GM19328 (cell line): ENCODE results near the gene FFAR2.
"Not testable (repeated sequence)": the region's sequence is repeated elsewhere in the genome, so short reads cannot be mapped to it uniquely, and the experiment has no call there.

Experiments used
- ATAC-seq: cut with Tn5 transposase; IDR thresholded peaks from one replicate; pipeline ENCODE4 v1.9.1; 2021; ENCODE audit warnings: mild to moderate bottlenecking, moderate library complexity; ENCODE audit not compliant: unreplicated experiment

The FFAR2 gene

DNA sequence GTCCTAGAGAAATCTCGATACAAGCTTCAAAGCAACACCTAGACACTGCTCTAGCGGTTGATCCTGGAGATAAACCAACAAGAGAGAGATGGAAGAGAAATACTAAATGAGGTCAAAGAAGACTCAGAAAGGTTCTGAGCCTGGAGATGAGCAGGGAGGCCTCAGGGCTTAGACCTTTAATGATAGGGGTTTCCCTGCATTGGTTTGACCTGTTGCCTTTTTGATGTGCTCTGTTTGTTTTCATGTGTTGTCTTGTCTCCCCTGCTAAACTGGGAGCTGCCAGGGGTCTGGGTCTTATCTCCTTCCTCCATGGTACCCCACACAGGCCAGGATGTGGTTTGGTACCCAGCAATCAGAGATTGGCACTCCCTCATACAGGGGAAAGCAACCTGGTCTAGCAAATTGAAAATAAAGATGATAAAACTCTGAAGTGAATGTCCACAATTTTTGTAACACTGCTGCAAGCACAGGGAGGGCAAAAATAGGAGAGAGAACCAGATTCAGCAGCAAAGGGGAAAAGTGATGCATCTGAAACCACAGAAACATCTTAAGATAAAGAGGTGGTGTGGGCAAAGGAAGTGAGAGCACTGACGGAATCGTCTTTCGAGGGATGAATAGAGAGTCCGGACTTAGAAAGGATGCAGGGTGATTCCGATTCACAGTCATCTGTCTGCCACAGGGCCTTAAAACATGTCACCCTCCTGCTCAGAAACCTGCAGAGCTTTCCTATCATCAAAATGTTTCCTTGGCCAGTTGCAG lies 3.5 kb downstream of the FFAR2 start:
- ATAC-seq, result no peak

DNA sequence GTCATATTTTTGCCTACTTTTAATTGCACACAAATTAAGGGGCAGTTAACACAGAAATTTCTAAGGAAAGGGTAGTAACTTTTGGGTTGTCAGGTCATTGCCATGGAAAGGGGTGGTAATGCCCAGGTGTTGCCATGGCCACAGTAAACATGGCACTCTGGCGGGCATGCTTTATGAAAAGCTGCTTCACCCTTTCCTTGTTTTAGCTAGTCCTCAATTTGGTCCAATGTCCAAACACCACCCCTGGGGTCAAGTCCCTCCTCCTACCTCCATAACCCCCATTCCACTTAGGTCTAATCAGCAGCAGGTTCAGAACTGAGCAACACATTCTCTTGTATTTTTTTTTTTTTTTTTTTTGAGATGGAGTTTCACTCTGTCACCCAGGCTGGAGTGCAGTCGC lies 6.6 kb downstream of the FFAR2 start:
- no peak for ATAC-seq

DNA sequence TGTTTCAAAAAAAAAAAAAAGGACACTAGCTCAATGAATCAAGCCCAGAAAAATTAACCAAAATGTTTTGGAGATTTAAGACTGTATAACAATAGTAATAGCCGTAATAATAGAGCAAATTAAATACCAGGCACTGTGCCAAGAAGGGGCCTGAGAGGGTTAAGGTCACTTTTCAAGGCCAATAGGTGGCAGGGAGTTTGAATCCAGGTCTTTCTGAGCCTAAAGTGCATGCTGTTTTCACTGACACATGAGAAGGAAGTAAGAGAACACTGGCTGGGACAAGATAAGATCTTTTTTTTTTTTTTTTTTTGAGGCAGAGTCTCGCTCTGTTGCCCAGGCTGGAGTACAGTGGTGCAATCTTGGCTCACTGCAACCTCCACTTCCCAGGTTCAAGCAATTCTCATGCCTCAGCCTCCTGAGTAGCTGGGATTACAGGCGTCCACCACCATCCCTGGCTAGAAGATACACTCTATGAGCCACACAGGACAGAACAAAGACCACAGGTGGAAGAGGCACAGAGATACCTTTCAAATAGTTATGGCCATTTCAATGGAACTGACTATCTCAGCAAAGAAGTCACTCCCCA lies 7.7 kb downstream of the FFAR2 start:
- ATAC-seq, result no peak

DNA sequence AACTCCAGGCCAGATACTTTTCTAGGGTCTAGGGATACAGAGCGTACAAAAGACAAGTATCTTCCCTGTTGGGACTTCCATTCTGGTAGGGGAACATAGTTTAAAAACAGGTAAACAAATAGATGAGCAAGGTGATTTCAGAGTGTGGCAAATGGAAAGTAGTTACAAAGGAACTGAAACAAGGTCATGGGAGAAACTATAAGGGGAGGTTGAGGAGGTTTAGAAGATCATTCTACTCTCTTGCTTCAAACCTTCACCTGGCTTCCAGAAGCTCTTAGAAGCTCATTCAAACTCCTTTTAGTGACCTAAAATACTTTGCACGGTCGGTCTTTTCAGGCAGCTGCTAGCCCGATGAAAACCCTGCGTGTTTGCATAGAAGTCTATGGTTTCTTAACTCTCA lies 9.1 kb downstream of the FFAR2 start:
- ATAC-seq, result no peak

DNA sequence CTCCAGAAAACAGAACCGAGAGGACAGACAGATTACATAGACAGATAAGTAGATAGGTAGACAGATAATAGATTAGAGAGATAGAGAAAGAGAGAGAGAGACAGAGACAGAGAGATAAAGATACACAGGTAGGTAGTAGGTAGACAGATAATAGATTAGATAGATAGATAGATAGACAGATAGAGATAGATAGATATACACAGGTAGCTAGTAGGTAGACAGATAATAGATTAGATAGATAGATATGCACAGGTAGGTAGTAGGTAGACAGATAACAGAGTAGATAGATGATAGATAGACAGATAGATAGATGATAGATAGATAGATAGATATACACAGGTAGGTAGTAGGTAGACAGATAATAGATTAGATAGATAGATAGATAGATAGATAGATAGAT lies 10.1 kb downstream of the FFAR2 start:
- no peak for ATAC-seq

DNA sequence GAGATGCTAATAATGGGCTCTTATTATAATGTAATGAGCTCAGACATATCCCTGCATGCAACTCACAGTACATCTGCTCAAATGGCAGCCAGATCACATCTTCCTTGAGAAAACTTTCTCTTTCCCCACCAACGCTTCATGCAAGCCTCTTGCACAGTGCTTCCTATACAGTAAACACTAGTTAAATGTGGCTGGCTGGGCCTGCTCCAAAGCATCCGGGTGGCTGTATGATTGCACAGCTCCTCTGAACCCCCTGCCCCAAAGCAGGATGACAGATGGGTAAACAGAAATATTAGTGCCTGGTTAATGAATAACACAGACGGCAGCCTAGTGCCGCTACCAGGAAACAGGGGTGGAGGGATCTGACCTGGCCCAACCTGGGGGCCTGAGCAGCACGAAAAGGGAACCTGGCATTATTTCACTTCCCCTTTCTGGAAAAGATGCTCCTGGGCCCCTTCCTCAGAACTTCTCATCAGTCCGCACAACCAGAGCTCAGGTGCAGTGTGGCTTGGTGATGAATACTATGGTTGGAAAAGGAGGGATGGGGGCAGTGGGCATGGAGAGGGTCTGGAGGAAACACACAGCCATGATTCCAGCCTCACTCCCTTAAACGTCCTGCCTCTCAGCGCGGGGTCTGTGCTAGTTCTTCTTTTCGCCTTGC lies 10.8 kb downstream of the FFAR2 start:
- ATAC-seq, result no peak

DNA sequence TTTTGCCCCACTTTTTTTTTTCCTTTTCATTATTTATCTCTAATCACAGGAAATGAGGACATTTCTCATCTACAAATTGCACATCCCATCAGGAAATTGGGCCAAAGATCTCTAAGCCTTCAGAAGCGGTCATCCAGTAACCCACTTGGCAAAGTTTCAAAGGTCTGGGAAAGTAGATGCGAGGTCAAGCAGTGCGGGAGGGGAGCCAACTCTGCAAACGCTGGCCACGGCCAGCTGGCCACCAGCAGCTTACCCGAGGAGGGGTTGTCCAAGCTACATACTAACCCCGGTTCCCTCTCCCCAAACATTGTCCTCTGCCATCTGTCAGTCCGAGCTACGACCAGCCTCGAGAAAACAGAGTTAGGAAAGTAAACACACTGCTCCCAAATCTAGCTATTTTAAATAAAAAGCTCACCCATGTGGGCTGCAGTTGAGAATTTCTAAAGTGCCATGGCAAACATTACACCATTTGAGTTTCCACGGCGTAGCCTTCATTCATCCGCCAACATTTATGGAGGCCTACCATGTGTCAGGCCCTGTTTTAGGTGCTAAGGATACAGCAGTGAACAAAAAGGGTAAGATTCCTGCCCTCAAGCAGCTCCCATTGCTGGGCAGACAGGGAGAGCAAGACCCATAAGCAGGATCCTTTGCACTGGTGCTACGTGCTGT lies 11.5 kb downstream of the FFAR2 start:
- no peak for ATAC-seq

DNA sequence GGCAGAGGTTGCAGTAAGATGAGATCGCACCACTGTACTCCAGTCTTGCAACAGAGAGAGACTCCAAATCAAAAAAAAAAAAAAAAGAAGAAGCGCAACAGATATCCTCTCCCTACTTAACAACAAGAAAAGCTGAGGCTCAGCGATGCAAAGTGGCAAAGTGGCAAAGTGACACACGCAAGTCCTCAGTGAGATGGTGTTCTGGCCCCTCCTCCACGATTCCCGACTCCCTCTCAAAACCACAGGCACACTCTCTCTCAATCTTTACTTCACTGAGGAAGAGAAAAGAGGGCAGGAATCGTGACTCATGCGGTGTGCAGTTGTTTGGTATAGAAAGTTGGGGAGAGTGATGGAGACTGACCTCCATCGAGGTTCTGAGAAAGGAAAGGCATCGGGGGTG lies 12.6 kb downstream of the FFAR2 start:
- ATAC-seq, result no peak

DNA sequence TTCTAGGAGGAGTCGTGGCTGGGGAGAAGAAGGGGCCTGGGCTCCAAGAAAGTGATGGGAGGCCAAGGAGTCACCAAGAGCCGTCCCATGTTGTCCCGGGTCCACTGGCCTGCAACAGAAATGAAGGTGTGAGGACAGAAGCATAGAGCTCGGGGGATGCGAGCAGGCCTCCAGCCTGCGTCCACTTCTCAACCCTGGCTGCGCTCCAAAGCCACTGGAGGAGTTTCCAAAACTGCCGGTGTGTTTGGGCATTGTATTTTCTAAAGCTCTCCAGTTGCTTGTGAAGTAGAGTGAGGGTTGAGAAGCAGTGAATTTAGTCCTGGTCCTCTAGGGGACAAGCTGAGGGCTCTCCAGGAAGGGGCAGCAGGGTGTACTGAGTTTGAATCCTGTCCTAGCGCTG lies 13.0 kb downstream of the FFAR2 start:
- no peak for ATAC-seq

DNA sequence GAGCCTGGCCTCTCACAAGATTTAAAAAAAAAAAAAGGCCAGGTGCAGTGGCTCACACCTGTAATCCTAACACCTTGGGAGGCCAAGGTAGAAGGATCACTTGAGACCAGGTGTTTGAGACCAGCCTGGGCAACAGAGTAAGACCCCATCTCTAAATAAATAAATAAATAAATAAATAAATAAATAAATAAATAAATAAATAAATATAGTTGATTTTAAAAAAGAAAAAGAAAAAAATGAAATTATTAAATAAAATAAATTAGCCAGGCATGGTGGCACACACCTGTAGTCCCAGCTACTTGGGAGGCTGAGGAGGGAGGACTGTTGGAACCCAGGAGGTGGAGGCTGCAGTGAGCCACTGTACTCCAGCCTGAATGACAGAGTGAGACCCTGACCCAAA lies 13.7 kb downstream of the FFAR2 start:
- ATAC-seq, result not testable (repeated sequence)

DNA sequence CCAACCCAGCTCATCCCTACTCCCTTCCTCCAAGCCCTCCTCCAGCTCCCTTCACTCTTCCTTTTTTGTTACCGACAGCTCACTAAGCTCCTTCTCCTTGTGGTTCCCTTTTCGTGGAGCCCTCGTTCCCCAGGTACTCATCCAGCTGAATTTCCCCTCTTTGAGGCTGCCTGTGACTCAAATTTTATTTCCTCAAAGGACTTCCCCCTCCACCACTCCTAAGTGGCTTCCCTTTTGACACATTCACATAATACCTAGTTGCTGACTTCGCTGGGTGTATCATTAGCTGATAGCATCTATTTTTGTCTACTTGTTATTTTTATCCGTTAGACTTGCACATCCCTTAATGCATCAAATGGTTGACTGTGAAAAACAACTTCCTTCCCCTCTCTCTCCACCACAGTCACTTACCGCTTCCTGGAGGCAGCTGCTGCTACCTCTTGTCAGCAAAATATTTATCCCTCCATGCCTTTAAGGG lies 14.5 kb downstream of the FFAR2 start:
- no peak for ATAC-seq

DNA sequence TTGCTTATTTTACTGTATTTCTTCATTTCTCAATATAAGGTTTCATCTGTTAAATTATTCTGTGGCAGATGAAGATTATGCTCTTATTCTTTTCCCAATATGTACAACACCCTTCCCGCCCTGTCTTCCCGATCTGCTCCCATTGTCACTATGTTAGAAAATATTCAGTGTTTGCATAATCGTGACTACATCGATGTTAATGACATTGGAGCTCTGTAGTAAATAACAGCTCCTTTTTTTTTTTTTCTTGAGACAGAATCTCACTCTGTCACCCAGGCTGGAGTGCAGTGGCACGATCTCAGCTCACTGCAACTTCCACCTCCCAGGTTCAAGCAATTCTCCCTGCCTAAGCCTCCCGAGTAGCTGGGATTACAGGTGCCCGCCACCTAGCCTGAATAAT lies 14.9 kb downstream of the FFAR2 start:
- ATAC-seq, result not testable (repeated sequence)

DNA sequence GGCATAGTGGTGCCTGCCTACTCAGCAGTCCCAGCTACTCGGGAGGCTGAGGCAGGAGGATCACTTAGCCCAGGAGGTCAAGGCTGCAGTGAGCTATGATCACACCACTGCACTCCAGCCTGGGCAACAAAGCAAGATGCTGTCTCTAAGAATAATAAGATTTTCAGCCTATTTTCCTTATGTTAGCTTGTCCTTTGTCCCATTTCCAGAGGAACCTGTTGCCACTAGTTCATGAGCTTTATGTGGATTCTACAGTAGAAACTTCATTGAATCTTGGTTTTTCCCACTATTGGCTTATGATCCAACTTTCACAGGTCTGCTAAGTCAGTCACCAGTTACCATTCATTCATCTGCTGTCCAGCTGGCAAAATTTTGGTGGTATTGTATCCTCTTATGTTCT lies 18.2 kb downstream of the FFAR2 start:
- ATAC-seq, result no peak

DNA sequence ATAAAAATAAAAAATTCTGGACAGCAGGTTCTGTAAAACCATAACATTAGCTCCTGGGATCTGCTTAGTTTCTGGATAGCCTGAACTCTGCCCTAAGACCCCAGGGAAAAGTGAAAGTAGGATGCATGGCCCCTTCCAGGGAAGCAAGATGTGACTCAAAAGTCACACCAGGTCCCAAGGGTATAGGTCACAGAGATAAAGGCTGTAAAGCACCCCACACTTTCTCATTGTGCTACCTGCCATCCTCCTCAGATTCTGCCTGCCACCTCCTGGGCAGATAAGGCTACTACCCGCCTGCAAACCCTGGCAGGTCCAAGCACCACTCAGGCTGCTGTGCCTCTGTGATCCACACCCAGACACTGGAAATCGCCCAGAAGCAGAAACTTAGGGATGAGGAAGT lies 20.6 kb downstream of the FFAR2 start:
- ATAC-seq, result no peak

DNA sequence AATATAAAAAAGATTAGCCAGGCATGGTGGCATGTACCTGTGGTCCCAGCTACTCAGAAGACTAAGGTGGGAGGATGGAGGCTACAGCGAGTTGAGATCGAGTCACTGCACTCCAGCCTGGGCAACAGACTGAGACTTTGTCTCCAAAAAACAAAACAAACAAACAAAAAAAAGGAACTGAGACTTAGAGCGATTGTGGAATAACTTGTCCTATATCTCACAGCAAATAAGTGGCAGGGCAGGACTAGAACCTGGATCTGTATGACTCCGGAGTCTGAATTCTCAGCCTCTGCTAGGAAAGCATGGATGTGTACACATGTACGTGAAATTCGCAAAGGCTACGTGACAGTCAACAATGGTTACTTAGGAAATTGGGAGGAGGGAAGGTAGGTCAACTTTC lies 22.1 kb downstream of the FFAR2 start:
- no peak for ATAC-seq

DNA sequence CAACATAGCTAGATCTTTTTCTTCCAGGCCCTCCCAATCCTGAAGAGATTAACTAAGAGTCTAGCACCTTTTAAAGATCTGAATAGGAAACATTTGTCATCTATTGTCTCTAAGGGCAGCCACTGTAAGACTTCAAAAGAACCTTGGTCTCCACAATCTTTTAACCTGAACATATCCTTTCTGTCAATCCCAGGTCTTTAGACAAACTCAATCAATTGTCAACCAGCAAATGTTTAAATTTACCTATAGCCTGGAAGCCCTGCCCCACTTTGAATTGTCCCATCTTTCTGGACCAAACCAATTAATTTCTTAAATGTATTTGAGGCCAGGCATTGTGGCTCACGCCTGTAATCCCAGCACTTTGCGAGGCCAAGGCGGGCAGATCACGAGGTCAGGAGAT lies 23.0 kb downstream of the FFAR2 start:
- ATAC-seq, result not testable (repeated sequence)

DNA sequence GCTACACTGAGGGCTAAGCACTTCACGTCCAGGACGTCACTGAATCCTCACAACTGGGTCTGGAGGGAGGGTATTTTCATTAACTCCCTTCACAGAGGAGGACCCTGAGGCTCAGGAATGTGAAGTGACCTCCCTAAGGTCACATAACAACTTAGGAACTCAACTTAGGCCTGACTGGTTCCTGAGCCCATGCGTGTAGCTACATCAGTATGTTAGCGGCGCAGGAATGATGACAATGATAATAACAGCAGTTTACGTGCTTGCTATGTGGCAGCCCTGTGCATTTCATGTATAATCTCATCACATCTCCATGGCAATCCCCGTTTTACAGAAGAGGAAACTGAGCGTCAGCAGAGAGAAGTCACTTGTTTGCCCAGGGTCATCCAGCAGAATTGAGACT lies 23.9 kb downstream of the FFAR2 start:
- no peak for ATAC-seq

DNA sequence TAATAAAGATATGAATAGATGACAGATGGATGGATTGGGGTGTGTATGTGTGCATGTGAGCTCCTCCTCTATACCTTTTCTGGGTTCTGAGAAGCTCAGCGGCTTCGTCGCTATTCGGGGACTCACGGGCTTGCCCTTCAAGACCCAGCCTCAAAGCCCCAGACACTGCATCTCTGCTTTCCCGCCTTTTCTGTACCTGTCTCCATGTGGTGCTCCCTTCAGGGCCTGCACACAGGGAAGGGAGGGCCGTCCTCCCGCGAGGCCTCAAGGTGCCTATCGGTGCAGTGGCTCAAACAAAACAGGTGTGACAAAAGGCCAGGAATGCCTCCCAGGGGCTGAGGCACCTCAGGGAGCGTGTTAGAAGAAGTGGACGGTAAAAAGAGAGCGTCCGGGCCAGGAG lies 26.0 kb downstream of the FFAR2 start:
- no peak for ATAC-seq

DNA sequence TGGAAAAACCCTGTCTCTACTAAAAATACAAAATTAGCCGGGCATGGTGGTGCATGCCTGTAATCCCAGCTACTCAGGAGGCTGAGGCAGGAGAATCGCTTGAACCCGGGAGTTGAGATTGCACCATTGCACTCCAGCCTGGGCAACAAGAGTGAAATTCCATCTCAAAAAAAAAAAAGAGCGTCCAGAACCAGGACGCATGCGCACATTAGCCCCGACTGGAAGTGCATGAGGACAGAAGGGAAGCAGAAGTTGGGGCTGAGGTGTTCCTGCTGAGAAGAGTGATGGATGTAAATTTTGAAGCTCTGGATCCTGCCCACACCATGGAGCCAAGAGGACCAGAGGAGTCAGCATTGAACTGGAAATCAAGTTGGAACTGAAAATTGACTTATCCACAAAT lies 26.5 kb downstream of the FFAR2 start:
- not testable (repeated sequence) for ATAC-seq

DNA sequence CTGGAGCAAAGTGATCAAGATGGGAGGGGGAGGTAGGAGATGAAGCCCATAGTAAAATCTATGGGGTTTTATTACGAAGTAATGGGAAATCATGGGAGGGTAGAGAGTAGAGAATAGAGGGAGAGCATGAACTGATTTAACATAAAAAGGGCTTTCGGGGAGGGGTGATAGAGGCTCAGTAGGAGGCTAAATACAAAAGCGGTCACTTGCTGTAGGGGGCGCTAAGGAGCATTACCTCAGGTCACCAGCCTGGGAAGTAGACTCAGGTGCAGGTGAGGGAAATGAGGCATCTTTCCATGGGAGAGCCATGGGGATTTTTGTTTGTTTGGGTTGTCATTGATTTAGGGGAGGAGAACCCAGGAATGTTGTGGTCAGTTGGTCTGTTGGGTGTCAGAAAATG lies 28.1 kb downstream of the FFAR2 start:
- no peak for ATAC-seq

DNA sequence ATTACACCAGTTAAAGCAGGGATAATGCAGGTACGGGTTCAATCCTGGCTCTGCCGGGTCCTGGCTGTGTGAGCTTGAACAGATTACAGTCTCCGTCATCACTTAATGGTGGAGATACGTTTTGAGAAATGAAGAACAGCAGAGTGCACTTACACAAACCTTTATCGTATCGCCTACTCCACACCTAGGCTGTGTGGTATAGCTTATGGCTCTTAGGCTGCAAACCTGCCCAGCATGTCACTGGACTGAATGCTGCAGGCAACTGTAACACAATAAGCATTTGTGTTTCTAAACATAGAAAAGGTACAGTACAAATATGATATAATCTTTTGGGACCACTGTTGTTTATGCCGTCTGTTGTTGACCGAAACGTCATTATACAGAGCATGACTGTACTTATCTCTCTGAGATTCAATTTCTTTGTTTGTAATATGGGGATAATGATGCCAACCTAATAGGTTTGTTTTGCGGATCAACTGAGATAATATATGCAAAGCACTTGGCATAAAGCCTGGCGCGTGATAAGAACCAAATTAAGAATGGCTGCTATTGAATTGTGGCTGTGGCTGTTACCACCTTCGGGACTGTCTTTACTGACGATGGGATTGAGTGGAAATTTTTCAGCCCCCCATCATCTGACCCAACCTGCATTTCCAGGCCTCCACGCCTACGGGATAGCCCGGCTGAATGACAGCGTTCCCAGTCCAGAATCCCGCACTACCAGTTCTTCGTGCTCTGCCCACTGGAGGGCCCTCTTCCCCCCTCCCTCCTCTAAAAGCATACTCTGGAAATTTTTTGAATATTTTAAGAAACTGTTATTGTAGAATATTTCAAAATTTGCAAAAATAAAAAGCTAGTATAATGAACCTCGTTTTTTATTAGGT lies 31.0 kb downstream of the FFAR2 start:
- ATAC-seq, result no peak
